Fibroblast of pulmonary artery (primary cell): ENCODE measurements around the gene HSH2D.
"Not testable (repeated sequence)": the region's sequence is repeated elsewhere in the genome, so short reads cannot be mapped to it uniquely, and the experiment has no call there.

Experiments used
- DNase-seq: peaks from one replicate; pipeline ENCODE4 v3.0.0-alpha.2; 2010; ENCODE audit warnings: low read depth
- H3K4me3 ChIP-seq: replicated peaks from 2 replicates; pipeline ENCODE4 v1.5.1; 2011; ENCODE audit warnings: low read depth, mild to moderate bottlenecking, control low read depth, low read length, moderate library complexity
- TF ChIP-seq, protein P1 (sequence below): IDR thresholded peaks from 2 replicates; pipeline ENCODE4 v1.5.1; 2011; ENCODE audit warnings: mild to moderate bottlenecking, control low read depth, low read length, inconsistent platforms; ENCODE audit errors: missing control alignments

HSH2D gene

GRCh38 chr19:16167055-16167454, 23.6 kb downstream of the HSH2D start:
- TF ChIP-seq, protein P1, sequence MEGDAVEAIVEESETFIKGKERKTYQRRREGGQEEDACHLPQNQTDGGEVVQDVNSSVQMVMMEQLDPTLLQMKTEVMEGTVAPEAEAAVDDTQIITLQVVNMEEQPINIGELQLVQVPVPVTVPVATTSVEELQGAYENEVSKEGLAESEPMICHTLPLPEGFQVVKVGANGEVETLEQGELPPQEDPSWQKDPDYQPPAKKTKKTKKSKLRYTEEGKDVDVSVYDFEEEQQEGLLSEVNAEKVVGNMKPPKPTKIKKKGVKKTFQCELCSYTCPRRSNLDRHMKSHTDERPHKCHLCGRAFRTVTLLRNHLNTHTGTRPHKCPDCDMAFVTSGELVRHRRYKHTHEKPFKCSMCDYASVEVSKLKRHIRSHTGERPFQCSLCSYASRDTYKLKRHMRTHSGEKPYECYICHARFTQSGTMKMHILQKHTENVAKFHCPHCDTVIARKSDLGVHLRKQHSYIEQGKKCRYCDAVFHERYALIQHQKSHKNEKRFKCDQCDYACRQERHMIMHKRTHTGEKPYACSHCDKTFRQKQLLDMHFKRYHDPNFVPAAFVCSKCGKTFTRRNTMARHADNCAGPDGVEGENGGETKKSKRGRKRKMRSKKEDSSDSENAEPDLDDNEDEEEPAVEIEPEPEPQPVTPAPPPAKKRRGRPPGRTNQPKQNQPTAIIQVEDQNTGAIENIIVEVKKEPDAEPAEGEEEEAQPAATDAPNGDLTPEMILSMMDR = no peak
- no peak overlapping the region for H3K4me3 ChIP-seq
- no peak for DNase-seq

- peak; percentile 61 for DNase-seq
- no peak overlapping the region for H3K4me3 ChIP-seq
- TF ChIP-seq, protein P1 = no peak
Measured at GRCh38 chr19:16168465-16169081, 25.1 kb downstream of the HSH2D start.

DNA sequence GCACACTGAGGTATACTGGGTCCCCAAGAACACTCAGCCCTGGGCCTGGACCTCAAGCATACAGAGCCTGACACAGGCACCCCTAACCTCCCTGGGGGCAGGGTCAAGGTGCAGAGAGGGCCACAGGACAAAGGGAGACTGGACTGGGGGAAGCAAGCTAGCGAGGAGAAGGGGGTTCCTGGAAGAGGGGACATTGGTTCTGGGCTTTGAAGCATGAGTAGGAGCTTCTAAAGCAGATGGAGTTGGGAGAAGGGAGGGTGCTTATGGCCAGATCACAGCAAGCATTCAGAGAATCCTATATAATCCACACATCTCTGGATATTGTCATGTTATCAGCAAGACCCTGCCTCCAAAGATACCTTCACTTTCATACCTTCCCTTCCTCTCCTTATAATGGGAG, 26.6 kb downstream of the HSH2D start:
- no peak for DNase-seq
- TF ChIP-seq, protein P1 = no peak
- no peak overlapping the region for H3K4me3 ChIP-seq

DNA sequence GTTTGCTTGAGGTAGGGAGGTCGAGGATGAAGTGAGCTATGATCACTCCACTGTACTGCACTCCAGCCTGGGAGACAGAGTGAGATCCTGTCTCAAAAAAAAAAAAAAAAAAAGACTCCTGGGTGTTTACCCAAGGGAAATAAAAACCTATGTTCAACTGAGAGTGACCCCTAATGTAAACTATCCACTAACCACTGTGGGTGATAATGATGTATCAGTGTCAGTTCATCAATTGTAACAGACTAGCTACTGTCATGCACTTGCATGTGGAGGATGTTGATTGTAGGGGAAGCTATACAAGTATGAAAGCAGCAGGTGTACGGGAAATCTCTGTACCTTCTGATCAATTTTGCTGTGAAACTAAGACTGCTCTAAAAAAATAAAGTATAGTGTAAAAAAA, 32.5 kb downstream of the HSH2D start:
- TF ChIP-seq, protein P1 = no peak
- DNase-seq = no peak
- H3K4me3 ChIP-seq = no peak overlapping the region

GRCh38 chr19:16178866-16179265, 35.4 kb downstream of the HSH2D start:
- not testable (repeated sequence) for DNase-seq, H3K4me3 ChIP-seq

DNA sequence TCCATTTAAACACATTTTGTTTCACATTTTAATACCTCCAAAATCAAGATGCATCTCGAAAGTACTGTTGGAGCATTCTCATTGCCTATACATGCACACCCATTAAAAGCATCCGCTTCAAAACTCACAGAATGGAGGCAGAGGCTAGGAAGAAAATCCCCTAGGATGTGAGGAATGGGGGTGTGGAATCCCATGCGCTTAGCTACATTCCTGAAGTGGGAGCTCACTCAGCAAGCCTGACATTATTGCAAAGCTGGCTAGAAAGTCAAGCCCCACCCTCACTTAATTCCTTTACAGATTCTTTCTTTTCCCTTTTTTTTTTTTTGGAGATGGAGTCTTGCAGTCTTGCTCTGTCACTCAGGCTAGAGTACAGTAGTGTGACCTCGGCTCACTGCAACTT, 37.1 kb downstream of the HSH2D start:
- TF ChIP-seq, protein P1 = no peak
- peak; percentile 60 for DNase-seq
- no peak overlapping the region for H3K4me3 ChIP-seq

GRCh38 chr19:16184665-16185122, 41.2 kb downstream of the HSH2D start:
- H3K4me3 ChIP-seq = peak overlapping the region; percentile 98
- TF ChIP-seq, protein P1 = no peak
- DNase-seq = no peak
